GM04503 (cell line): ENCODE measurements around the gene NRCAM.

ENCODE experiments used
- DNase-seq: peaks from one replicate; pipeline ENCODE4 v3.0.0-alpha.2; 2012; ENCODE audit warnings: low read depth

NRCAM gene

DNA sequence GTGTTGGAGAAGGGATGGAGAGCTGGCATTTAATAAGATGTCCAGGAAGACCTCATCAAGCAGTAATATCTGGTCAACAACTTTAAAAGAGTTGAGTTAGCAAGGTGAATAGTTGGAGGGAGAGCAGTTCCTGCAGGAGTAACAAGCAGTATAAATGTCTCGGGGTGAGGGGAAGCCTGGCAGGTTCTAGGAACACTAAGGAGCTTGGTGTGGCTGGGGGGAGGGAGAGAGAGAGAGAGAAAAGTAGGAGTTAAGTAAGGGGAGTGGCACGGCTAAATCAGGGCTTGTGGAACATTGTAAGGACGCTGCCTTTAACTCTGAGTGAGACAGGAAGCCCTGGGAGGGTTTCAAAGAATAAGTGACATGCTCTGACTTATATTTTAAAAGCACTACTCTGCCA lies 304.0 kb downstream of the NRCAM start:
- no peak for DNase-seq

DNA sequence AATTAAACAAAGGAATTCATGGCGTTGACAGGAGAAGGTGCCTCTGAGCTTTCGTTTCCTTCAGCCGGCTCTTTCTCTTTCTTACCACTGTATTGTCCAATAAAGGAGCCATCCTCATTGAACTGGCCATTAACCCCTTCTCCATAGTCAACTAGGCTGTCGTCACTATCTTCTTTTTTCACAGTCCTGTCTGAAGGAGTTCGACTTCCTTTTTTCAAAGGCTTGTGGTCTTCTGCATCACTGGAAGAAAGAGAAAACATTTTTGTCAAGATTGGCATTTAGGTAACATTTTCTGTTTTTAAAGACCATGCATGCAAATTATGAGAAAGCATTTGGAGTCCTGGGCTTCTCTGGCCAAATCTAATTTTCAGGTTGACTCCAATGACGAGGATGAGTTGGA lies 306.3 kb downstream of the NRCAM start:
- no peak for DNase-seq

DNA sequence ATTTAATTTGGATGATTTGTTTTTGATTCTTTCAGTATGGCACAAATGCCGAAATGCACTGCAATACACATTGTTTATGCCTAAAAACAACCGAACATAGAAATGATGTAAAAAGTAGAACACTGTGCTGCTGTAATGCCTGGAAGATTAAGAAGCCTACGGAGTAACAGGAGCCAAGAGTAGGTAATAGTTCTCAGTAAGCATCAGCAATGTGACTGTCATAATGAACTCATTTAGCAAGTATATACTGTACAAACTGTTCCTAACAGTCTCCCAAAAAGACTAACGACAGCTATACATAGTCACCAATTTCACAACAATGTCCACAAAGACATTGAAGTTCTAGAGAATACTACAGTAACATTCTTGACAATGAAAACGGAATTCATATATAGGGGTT lies 307.1 kb downstream of the NRCAM start:
- DNase-seq: no peak

DNA sequence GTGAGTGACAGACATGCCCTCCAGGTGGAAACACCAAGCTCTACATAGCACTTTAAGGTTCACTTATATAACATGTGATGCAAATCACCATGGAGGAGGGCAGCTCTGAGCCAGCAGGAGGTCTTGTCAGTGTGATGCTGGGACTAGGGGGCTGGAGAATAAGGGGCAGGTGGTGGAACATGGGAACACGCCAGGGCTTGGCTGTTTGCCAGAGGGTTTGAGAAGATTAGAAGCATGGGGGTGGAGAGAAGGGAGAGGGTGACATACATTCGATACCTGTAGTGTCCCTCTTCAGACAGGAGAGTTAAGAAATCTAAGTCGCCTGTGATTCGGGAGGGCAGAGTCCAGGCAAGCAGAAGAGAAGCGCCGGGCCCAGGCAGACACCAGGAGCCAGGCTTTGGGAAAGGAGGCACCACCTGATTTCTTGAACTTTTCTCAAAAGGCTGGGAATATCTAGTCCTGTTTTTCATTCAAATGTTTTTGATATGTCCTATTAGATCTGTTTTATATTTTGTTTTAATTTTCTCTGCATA lies 309.1 kb downstream of the NRCAM start:
- no peak for DNase-seq

DNA sequence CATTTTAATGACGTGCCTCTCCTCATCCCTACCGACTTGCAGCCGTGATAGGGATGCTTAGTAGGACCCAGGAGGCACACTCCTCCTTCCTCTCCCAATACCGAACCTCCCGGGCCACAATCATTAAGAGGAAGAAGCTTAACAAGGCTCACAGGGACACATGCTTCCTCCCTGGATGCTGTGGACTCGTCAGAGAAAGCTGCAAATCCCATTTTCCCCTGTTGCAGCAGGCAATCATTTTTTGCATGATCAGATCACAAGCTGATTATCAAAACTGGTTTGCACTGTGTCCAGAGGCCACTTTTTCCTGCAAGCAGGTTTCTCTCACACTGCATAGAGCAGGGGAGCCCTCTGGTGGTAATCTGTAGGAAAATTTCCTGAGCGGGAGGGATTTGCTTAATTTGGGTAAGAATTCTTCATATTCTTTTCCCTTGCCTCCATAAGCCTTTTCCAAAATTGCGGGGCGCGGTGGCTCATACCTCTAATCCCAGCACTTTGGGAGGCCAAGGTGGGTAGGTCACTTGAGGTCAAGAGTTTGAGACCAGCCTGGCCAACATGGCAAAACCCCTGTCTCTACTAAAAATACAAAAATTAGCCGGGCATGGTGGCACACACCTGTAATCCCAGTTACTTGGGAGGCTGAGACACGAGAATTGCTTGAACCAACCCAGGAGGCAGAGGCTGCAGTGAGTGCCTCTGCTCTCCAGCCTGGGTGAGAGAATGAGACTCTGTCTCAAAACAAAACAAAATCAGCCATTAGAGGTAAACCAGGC lies 310.0 kb downstream of the NRCAM start:
- peak; percentile 39 for DNase-seq

DNA sequence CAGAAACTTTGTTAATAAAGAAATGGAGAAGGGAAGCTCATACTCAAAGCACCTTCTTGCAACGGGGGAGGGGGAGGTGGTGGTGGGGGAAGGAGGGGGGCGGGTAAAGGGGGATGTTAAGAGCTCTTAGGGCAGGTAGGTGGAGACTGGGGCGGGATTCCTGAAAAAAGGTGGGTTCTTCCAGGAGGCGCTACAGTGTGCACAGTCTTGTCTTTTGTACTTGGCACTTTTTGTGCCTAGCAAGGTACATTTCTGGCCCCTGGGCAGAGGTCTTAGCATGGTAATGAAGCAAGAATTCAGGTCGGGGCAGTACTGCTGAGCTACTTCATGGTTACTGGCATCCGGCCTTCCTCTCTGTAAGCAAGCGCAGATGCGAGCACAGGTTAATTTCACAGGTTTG lies 310.8 kb downstream of the NRCAM start:
- no peak for DNase-seq

DNA sequence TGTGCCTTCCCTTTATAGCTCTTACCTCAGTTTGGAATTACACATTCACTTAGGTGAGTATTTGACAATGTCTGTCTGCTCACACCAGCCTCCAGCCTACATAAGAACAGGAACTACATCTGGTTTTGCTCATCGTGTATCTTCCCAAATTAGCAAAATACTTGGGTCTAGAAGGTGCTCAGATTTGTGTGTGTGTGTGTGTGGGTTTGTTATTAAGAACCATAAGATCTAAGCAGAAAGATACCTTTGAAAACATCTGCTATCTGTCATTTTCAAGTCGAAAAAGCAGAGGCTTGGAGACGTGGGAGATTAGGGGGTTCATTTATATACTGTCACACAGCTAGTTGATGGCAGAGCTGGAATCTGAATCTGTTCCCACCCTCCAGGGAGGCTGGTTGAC lies 311.3 kb downstream of the NRCAM start:
- DNase-seq: no peak

DNA sequence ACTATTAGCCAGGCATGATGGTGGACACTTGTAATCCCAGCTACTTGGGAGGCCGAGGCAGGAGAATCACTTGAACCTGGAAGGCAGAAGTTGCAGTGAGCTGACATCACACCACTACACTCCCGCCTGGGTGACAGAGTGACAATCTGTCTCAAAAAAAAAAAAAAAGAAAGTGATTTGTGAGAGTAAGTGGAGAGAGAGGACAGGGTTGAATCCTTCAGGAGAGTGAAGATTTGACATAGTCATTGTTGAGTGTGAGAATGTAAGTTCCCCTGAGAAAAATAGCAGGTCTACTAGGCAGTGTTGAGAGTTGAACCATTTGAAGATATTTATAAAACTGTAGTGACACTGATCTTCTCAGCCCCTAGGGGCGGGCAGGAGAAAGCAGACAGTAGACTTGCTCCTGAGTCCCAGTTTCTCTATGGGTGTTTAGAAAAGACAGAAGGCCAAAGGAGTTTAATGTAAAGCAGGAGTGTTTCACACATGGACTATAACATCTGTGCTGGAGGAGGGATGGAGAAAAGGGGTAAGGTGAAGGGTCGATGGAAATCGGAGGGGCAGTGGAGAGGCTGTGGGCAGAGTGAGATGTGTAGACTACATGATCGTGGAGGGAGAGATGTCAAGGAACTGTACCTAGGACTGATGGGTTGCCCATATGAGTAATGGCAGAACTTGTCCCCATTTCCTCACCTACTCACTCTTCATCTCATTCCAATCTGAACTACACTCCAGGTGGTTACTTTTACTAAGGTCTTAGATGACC lies 312.4 kb downstream of the NRCAM start:
- DNase-seq: no peak

DNA sequence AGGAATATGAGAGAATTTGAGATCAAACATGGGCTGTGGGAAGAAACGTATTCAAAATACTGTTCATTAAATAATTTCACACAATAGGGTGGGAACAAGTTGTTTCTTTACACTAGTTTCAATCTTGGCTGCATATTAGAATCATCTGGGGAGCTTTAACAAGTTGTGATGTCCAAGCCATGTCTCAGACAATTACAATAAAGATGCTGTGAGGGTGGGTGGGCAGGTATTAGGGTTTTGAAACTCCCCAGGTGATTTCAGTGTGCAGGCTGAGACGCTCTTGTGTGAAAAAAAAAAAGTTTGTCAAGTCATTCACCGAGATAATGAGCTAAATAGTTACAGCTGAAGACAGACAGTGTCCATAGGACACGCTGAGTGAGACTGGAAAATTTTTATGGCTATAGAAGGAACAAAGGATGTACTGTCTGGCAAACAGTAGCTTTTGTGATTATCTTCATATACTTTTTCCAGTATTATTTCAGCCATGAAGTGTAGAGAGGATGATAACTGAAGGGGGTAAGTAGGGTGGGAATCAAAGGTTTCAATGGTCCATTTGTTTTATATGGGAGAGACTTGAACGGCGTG lies 313.5 kb downstream of the NRCAM start:
- no peak for DNase-seq

DNA sequence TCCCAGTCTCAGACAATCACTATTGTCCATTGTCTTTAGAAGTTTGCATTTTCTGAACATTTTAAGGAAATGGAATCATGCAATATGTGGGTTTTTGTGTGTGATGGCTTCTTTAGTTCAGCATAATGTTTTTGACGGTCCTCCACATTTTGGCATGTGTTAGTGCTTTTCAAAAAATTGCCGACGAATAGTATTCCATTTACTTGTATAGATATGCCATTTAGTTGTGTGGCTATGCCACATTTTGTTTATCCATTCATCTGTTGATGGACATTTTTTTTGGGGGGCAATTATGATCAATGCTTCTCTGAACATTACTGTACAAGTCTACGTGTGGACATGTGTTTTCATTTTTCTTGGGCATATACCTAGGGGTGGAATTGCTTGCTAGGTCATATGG lies 314.1 kb downstream of the NRCAM start:
- no peak for DNase-seq

DNA sequence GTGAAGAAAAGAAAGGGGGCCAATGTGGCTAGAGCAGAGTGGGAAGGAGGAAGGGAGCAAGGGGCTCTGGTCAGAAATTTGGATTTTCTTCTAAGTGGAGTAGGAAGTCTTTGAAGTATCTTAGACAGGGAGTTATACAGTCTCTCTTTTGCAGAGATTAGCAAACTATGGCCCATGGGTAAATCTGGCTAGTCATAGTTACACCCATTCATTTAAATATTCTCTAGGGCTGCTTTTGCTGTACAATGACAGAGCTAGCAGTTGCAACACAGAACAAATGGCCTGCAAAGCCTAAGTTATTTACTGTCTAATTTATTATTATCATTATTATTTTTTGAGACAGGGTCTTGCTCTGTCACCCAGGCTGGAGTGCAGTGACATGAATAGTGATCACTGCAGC lies 315.6 kb downstream of the NRCAM start:
- DNase-seq: no peak

DNA sequence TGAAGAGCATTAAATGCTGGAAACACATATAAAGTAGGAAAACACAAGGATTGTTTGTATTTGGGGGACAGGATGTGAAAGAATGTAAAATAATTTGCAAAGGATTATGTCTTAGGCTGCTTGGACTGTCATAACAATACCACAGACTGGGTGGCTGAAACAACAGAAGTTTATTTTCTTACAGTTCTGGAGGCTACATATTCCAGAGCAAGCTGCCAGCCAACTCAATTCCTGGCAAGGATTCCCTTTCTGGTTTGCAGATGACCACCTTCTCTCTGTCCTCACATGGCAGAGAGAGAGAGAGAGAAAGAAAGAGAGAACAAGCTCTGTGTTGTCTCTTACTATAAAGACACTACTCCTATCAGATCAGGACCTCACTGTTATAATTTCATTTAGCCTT lies 317.3 kb downstream of the NRCAM start:
- no peak for DNase-seq

DNA sequence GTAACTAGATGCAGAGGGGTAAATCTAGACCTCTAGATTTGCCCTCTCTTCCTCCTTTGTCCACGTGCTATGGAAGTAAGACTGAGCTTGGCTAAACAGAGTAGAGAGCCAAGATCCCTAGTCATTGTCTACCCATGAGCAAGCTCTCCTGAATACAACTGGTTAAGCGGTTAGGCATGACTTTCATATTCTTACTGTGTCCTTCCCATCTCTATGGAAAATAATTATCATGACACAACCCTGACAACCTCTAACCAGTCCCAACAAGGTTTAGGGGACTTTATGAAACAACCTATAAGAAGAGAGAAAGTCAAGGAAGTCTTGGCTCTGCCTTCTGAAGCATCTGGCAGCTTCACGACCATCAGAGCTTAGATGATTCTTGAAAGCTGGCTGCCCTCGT lies 318.2 kb downstream of the NRCAM start:
- DNase-seq: no peak

DNA sequence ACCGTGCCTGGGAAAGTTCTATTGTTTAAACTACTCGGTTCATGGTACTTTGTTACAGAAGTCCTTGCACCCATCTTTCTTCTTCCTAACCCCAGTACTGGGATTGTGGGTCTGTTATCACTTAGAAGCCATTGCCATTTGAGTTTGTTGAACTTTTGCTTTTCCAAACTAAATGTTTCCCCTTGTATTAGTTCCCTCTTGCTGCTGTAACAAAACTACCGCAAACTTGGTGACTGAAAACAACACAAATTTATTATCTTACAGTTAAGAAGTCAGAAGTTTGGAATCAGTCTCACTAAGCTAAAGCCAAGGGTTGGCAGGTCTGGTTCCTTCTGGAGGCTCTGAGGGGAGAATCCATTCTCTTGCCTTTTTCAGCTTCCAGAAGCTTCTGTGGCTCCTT lies 319.2 kb downstream of the NRCAM start:
- no peak for DNase-seq

DNA sequence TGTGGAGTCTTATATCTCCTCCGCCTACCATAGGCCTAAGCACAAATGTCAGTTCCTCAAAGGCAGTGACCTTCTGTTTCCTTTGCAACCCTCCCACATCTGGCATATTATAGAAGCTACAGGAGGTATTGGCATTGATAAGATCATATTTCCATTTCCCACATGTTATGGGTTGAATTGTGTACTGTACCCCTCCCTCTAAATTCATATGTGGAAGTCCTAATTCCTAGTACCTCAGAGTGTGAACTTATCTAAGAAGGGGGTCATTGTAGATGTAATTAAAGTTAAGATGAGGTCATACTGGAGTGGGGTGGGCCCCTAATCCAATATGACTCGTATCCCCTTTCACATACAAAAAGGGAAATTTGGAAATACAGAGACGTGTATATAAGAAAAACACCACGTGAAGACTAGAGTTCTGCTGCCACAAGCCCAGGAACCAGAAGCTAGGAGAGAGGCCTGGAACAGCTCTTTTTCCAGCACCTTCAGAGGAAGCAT lies 320.0 kb downstream of the NRCAM start:
- no peak for DNase-seq

DNA sequence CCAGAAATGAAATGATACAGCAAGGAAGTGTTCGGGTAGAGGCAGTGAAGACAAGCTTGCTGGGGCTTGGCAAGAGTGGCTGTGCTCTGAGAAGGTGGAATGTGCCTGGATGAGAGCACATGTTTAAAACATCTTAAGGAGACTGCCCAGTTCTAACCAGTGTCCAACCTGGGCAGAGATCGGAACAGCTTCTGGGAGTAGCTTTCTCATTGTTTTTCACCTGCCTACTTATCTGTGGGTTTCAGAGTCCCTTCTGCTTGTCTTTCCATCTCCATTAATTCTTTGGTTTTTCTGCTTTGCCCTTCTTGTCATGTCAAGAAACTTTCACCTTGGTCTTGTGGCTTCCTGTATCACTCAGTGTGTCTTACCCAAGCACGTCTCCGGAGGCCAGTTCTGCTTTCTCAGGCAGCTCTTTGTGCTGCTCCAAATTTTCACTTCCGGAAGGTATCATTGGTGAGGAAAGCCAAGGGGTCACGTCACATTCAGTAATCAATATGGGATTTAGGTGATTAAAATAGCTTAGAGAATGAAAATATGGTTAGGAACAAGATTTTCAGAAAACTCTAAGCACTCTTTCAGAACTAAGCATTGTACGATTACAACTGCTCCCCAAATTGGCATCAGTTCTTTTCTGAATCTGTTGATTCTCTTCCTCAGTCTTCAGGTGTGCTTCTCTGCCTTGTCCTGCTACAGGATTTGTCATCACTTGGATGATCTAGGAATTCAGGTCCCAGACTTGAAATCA lies 320.6 kb downstream of the NRCAM start:
- no peak for DNase-seq

DNA sequence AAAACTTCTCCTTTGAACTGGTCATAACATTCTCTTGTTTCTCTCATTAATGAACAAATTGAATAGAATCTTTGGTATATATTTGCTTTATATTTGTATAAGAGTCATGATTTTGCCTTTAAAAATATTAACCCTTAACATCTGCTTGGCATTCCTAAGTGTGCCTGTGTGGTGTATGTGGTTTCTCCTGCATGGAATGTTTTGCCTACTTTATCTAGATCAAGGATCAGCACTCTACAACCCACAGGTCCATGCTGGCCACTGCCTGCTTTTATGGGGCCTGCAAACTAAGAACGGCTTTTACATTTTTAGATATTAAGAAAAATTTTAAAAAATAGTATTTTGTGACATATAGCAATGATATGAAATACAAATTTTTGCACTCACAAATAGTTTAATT lies 321.8 kb downstream of the NRCAM start:
- DNase-seq: no peak

DNA sequence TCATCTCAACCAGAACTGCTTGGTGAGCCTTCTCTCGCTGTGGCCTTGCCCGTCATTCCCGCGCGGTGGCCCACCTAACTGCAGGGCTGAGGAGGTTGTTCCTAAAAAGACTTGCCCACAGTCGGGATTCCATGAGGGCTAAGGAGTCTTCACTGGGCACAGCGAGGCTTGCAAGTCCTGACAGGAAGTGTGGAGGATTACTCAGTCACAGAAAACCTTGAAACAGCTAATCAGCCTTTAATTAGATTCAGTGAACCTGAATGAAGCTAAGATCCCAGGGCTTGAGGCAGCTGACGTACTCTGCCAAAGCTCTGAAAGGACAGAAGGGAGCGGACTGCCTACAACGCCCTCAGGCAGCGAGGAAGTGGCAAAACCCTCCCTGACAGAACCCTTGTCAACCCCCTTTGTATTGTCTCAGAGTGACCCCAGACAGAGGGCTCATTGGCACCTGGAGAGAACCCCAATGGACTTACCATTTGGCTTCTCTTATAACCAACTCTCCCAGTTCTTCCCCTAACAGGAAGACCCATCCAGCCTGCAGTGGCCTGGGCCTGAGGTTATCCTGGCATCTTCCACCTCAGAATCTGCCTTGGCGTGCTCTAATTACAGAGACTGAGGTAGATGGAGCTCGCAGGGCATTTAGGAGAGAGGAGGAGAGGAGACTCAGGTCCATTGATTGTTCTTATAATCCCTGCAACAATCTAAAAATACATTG lies 323.5 kb downstream of the NRCAM start:
- DNase-seq: no peak

DNA sequence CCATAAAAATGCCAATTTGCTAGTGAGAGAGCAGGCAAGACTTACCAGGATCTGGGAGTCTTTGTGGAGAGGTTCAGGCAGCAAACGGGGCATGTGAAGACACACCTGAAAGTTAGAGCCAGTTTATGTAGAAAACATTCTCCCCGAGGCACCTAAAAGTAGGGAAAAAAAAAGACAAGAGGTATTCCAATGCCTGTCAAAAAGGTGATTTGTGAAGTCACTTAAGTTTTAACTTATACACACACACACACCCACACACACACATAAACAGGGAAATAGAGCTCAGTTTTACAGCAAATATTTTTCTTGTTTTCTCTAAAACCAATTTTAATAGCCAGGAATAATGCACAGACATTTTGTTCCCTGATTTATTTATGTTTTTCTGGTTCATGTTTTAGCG lies 326.0 kb downstream of the NRCAM start, which contains the start of gene LAMB4:
Gene LAMB4, minus strand, starts transcription at position 101 of the 400 bp plus-strand sequence. CDS start 7,197 bp downstream, outside the sequence.
- no peak for DNase-seq

DNA sequence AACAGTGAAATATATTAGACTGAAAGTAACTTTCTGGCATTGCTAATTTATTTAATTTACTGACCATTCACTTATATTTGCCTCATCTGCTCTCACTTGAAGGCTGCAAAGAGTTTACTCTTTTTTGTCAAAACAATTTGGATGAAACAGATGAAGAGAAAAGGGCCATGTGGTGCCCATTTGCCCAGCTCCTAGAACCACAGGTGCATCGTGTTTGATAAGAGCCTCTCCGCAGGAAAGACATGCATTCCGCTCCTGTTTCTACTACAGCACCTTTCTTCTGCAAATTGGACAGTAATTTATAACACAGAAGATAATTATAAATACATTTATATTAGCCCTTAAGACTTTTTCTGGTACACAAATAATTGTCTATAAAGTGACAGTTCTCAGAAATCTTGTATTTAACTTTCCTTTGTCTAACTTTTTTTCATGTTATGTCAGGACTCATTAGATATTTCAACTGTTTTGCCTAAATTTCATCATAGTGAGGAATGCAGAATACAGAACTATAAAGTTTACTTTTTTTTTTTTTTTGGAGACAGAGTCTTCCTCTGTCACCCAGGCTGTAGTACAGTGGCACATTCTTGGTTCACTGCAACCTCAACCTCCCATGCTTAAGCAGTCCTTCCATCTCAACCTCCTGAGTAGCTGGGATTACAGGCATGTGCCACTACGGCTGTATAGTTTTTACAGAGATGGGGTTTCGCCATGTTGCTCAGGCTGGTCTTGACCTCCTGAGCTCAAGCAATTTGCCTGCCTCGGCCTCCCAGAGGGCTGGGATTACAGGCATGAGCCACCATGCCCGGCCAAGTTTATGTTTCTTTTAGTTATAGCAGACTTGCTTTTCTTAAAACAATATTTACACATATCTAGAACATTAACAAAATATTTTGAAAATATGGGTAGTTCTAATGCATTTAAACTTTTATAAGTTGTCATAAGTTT lies 326.9 kb downstream of the NRCAM start:
- DNase-seq: no peak
